A549 (cell line): ENCODE results near the gene MROH2B.

Source experiments
- CEBPB ChIP-seq, 2 experiments: fragments of >200 bp in 1 of 2; sonication (Bioruptor Twin) in 1 of 2; formaldehyde crosslinking in 1 of 2; IDR thresholded peaks; 2 replicates each; pipeline ENCODE4 v1.6.1; 2012 to 2016
- ELK1 ChIP-seq: fragments of 150-350 bp; IDR thresholded peaks from 2 replicates; pipeline ENCODE4 v1.6.1; 2014; ENCODE audit warnings: low read depth, mild to moderate bottlenecking, low read length
- EP300 ChIP-seq, 2 experiments: fragments of >200 bp; sonication (Bioruptor Twin); formaldehyde crosslinking; IDR thresholded peaks; 2 replicates in 1 of 2; 3 replicates in 1 of 2; pipeline ENCODE4 v1.6.1; 2016 to 2017
- MAFK ChIP-seq: fragments of 450-650 bp; IDR thresholded peaks from 2 replicates; pipeline ENCODE4 v1.6.1; 2014; ENCODE audit not compliant: partially characterized antibody
- MAX ChIP-seq: IDR thresholded peaks from 2 replicates; pipeline ENCODE4 v1.6.1; 2012
- MAZ ChIP-seq: fragments of 150-350 bp; IDR thresholded peaks from 2 replicates; pipeline ENCODE4 v1.6.1; 2014; ENCODE audit warnings: antibody characterized with exemption, low read depth, low read length, borderline replicate concordance
- PBX3 ChIP-seq: IDR thresholded peaks from 2 replicates; pipeline ENCODE4 v1.6.1; 2012
- PHF8 ChIP-seq: fragments of 200-600 bp; sonication (generic); IDR thresholded peaks from 2 replicates; pipeline ENCODE4 v1.6.1; 2016; ENCODE audit warnings: low read depth, mild to moderate bottlenecking, antibody characterized with exemption, moderate library complexity, borderline replicate concordance
- POLR2A ChIP-seq: IDR thresholded peaks from 2 replicates; pipeline ENCODE4 v1.6.1; 2012; ENCODE audit warnings: mild to moderate bottlenecking, low read length
- SMC3 ChIP-seq: fragments of >200 bp; sonication (Bioruptor Twin); formaldehyde crosslinking; IDR thresholded peaks from 3 replicates; pipeline ENCODE4 v1.6.1; 2018; ENCODE audit warnings: inconsistent platforms
- ZFP36 ChIP-seq: fragments of 450-650 bp; IDR thresholded peaks from 2 replicates; pipeline ENCODE4 v1.6.1; 2014; ENCODE audit warnings: borderline replicate concordance; ENCODE audit not compliant: partially characterized antibody
- ZSCAN20 ChIP-seq: fragments of 250-450 bp; sonication (Bioruptor Pico); IDR thresholded peaks from 2 replicates; pipeline ENCODE4 v1.8.0; 2022; ENCODE audit warnings: mild to moderate bottlenecking, moderate library complexity
- TF ChIP-seq, protein P1 (sequence below): fragments of >200 bp; sonication (Bioruptor Twin); formaldehyde crosslinking; IDR thresholded peaks from 3 replicates; pipeline ENCODE4 v1.5.1; 2016

GRCh38 chr5:41093803-41094202 lies 22.7 kb upstream of the MROH2B start:
- no peak for TF ChIP-seq MAFK
- TF ChIP-seq, protein P1, sequence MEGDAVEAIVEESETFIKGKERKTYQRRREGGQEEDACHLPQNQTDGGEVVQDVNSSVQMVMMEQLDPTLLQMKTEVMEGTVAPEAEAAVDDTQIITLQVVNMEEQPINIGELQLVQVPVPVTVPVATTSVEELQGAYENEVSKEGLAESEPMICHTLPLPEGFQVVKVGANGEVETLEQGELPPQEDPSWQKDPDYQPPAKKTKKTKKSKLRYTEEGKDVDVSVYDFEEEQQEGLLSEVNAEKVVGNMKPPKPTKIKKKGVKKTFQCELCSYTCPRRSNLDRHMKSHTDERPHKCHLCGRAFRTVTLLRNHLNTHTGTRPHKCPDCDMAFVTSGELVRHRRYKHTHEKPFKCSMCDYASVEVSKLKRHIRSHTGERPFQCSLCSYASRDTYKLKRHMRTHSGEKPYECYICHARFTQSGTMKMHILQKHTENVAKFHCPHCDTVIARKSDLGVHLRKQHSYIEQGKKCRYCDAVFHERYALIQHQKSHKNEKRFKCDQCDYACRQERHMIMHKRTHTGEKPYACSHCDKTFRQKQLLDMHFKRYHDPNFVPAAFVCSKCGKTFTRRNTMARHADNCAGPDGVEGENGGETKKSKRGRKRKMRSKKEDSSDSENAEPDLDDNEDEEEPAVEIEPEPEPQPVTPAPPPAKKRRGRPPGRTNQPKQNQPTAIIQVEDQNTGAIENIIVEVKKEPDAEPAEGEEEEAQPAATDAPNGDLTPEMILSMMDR = no peak
- no peak for TF ChIP-seq POLR2A
- TF ChIP-seq CEBPB (IDR thresholded peaks at IDR 0.05) = no peak
- no peak for TF ChIP-seq ZSCAN20 (CRISPR knock-in tag)
- TF ChIP-seq MAX = no peak
- no peak for TF ChIP-seq ZFP36
- TF ChIP-seq PBX3 = no peak
- TF ChIP-seq PHF8 = no peak
- no peak for TF ChIP-seq EP300 (IDR thresholded peaks at IDR 0.05)
- no peak for TF ChIP-seq MAZ
- TF ChIP-seq SMC3 = no peak
- TF ChIP-seq ELK1 = no peak
